PFSK-1 (cell line): ENCODE measurements around the gene LYRM9.

Experiments used
- FOXP2 ChIP-seq: optimal IDR thresholded peaks from 2 replicates; pipeline ENCODE3; 2011; ENCODE audit warnings: borderline replicate concordance, control low read depth, inconsistent platforms; ENCODE audit not compliant: insufficient read depth; ENCODE audit errors: extremely low read length, extremely low read depth
- POLR2AphosphoS5 ChIP-seq: IDR thresholded peaks from 2 replicates; pipeline ENCODE4 v1.6.1; 2012; ENCODE audit warnings: low read depth, mild to moderate bottlenecking, control low read depth, low read length, moderate library complexity
- REST ChIP-seq, 2 experiments: IDR thresholded peaks; 2 replicates each; pipeline versions ENCODE4 v1.6.1 to v1.8.0; 2011 to 2012; ENCODE audit warnings: low read depth in 2 of 2, low read length in 2 of 2, control low read depth in 1 of 2, inconsistent platforms in 1 of 2, mild to moderate bottlenecking in 1 of 2, moderate library complexity in 1 of 2; ENCODE audit not compliant: insufficient read depth in 1 of 2
- SIN3A ChIP-seq: IDR thresholded peaks from 2 replicates; pipeline ENCODE4 v1.6.1; 2012; ENCODE audit warnings: mild to moderate bottlenecking, low read length, moderate library complexity, borderline replicate concordance; ENCODE audit not compliant: insufficient read depth
- TAF1 ChIP-seq: IDR thresholded peaks from 2 replicates; pipeline ENCODE4 v1.6.1; 2012; ENCODE audit warnings: low read length, control low read depth, borderline replicate concordance; ENCODE audit not compliant: insufficient read depth

Gene LYRM9

DNA sequence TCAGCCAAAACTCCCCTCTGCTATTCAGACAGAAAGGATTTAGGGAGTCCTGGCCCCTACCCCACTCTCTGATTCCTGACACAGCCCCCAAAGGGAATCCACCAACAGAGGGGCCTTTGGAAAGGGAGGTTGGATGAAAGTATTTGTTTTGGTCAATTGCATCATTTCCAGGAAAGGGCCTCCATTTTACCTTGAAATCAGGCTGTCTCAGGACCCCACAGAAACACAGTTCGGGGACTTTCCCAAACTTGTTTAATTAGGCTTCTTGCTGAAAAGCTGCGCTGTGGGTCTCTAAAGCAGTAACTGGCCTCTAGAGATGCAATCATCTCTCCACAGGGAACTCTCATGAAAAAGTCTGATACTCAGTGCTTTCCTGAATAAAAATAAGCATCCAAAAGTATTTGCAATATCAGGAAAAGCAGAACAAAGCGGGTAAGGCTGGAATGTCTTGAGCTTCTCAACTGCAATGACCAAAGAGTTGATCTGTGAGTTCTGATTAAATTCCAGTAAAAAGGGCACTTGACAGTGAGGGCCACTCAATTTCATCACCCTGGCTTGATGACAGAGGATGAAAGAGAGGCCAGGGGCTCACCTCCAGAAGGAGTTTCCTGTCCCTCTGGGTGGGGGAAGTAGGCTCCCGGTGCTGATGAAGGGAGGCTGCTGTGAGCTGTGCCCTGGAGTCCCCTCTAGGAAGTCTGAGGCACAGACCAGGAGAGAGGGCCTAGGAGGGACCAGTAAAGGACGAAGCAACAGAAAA, 36.3 kb downstream of the LYRM9 start:
- TF ChIP-seq REST (IDR thresholded peaks at IDR 0.05; ENCODE audit: insufficient read depth in 1 of 2, low read depth in 2 of 2, low read length in 2 of 2) (no peak), SIN3A (no peak), POLR2AphosphoS5 (no peak), TAF1 (no peak), FOXP2 (no peak)

GRCh38 chr17:27855454-27855853, 37.7 kb downstream of the LYRM9 start:
- TF ChIP-seq SIN3A (no peak), POLR2AphosphoS5 (no peak), REST (IDR thresholded peaks at IDR 0.05; ENCODE audit: insufficient read depth in 1 of 2, low read depth in 2 of 2, low read length in 2 of 2) (no peak), TAF1 (no peak), FOXP2 (no peak)

DNA sequence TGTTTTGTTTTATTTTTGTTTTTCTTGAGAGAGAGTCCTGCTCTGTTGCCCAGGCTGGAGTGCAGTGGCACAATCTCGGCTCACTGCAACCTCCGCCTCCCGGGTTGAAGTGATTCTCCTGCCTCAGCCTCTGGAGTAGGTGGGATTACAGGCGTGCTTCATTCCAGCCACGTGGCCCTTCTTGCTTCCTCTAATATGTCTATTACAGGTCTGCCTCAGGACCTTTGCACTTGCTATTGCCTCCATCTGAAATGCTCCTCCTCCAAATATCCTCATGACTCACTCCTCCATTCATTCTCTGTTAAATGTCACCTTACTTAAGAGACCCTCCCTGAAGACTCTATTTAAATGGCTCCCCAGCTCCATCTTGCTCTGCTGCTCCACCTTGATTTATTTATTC, 39.0 kb downstream of the LYRM9 start:
- TF ChIP-seq POLR2AphosphoS5 (no peak), REST (IDR thresholded peaks at IDR 0.05; ENCODE audit: insufficient read depth in 1 of 2, low read depth in 2 of 2, low read length in 2 of 2) (no peak), SIN3A (no peak), TAF1 (no peak), FOXP2 (no peak)

DNA sequence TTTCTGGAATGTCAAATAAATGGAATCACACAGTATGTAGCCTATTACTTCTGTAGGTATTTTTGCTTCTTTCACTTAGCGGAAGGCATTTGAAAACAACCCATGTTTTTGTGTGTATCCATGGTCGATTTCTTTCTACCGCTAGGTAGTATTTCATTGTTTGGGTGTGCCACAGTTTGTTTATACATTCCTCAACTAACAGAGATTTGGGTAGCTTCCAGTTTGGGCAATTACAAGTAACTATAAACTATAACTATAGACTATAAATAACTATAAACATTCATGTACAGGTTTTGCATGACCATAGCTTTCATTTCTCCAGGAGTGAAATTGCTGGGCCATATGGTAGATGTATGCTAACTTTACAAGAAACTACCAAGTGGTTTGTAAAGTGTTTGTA, 40.1 kb downstream of the LYRM9 start:
- TF ChIP-seq FOXP2 (no peak), POLR2AphosphoS5 (no peak), SIN3A (no peak), TAF1 (no peak)

- TF ChIP-seq REST (IDR thresholded peaks at IDR 0.05; ENCODE audit: insufficient read depth in 1 of 2, low read depth in 2 of 2, low read length in 2 of 2) (no peak), TAF1 (no peak), FOXP2 (no peak), SIN3A (no peak), POLR2AphosphoS5 (no peak)
These were observed 43.5 kb downstream of the LYRM9 start for GRCh38 chr17:27849474-27850185.
